Endometrium (tissue), 2 donors: ENCODE measurements around the gene RSRP1.
A peak's percentile ranks its signal among the peaks of the same experiment; 100 is the strongest.
"Not testable (repeated sequence)": the region's sequence is repeated elsewhere in the genome, so short reads cannot be mapped to it uniquely, and the experiment has no call there.

ENCODE experiments used
- FAIRE-seq: peaks from 2 replicates; lab custom pipeline; 2012; peaks lifted over from hg19 to GRCh38; lab: Jason Lieb, UNC
- donor health status: control.
- donor health status: control.

Gene RSRP1

DNA sequence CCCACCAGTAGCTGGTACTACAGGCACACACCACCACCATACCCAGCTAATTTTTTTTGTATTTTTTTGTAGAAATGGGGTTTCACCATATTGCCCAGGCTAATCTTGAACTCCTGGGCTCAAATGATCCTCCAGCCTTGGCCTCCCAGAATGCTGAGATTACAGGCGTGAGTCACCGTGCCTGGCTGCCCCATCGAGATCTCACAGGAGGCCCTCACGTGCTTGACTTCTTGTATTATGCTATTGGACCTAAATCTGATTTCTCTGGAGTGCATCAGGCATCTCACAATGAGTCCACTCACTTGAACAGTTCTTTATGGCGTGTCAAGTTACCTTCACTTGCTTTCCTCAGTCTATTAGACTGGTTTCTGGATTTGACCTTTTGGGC, 9.3 kb upstream of the RSRP1 start:
- FAIRE-seq, result no peak

DNA sequence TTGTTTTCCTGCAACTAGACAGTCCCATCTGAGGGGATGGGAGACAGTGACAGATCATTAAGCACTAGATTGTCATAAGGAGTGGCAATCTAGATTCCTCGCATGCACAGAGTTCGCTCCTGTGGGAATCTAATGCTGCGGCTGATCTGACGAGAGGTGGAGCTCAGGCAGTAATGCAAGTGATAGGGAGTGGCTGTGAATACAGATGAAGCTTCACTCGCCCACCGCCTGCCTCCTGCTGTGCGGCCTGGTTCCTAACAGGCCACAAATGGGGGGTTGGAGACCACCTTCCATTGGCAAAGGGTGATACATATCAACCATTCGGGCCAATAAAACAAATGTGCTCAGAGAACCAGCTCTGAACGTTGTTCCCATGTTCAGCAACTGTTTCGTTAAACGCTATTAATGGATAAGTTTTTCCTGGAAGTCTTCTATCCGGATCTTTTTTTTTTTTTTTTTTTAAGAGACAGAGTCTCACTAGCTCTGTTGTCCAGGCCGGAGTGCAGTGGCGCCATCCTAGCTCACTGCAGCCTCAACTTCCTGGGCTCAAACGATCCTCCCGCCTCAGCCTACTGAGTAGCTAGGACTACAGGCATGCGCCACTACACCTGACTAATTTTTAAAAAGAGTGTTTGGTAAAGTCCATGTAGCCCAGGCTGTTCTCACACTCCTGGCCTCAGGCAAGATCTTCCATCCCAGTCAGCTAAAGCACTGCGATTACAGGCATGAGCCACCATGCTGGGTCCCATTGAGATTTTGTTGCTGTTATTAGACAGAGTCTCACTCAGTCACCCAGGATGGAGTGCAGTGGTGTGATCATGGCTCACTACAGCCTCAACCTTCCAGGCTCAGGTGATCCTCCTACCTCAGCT, 8.7 kb upstream of the RSRP1 start:
- FAIRE-seq, result no peak

GRCh38 chr1:25253911-25254310, 6.7 kb upstream of the RSRP1 start:
- no peak for FAIRE-seq

- no peak for FAIRE-seq
These were observed 838 bp upstream of the RSRP1 start for GRCh38 chr1:25247829-25248754.

DNA sequence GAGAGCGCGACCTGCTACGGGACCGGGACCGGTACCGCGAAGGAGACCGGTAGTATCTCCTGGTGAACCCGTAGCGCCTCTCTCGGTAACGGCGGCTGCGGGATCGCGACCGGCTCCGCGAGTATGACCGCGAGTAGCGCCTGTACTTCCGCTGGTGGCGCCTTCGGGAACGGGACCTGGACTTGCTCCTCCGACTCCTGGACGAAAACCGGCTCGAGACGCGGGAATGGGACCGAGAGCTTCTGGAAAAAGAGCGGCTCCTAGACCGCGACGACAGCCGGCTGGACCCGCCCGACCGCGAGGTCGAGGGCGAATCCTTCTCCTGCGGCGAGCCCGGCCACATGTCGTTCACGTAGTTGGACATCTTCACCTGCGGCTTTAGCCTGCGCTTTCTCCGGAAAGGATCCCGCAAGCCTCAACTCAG, 642 bp downstream of the RSRP1 start:
- FAIRE-seq, result no peak

DNA sequence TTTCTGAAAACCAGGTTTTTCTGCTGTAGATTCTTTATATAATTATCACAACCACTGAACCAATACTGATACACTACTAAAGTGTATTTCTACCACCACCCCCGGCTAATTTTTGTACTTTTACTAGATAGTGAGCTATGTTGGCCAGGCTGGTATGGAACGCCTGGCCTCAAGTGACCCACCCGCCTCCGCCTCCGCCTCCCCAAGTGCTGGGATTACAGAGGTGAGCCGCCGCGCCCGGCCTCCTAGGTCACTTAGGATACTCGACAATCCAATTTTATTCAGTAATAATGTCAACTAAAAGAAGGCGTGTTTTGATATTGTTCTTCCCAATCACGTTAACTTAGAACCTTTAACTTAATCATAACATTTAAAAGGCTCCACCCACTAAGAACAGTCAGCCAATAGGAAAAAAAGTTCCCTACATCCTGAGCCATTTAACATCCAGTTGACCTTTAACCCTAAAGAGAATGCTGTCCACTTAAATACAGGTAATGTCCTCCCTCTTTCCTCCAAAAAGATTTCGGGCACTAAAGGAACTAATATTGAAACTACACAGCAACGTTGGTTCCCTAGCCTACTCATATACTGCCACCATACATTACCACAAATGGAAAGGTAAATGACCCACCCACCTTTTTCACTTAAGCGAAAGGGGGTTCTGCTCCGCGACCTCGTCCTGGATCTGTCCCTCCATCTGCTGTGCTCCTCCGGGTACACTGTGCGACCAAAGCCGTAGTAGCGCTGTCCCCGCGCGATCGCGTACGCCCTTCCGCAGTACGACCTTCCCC, 1.2 kb downstream of the RSRP1 start:
- no peak for FAIRE-seq

DNA sequence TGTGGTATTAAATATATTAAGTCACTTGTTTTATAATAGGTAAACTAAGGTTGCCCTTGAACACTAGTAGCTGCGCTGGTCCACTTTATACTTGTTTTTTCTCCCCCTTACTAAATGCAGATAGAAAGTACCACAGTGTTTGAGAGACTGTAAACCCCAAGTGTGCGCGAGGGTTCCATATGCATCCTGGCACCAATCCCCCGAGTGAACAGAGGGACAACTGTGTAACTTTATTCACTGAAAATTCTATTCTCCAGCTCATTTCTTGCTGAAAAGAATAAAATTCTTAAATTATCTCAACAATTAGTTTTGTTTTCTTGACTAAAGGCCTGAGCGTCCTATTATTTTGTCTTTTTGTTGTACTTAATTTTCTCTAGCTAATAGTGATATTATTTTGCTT, 1.9 kb downstream of the RSRP1 start:
- FAIRE-seq, result no peak

GRCh38 chr1:25243907-25244306, 3.3 kb downstream of the RSRP1 start:
- no peak for FAIRE-seq

GRCh38 chr1:25239681-25240541, 7.3 kb downstream of the RSRP1 start:
- FAIRE-seq, result no peak

GRCh38 chr1:25238046-25238445, 9.2 kb downstream of the RSRP1 start:
- no peak for FAIRE-seq

- FAIRE-seq, result not testable (repeated sequence)
These were observed 11.0 kb downstream of the RSRP1 start for GRCh38 chr1:25236261-25236660.

DNA sequence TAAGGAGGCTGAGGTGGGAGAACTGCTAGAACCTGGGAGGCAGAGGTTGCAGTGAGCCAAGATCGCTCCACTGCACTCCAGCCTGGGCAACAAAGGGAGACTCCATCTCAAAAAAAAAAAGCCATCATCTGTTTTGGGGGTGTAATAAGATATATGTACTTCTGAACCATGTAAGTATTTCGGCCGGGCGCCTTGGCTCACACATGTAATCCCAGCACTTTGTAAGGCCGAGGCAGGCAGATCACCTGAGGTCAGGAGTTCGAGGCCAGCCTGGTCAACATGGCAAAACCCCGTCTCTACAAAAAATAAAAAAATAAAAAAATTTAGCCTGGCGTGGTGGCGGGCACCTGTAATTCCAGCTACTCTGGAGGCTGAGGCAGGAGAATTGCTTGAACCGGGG, 11.8 kb downstream of the RSRP1 start:
- FAIRE-seq, result not testable (repeated sequence)

DNA sequence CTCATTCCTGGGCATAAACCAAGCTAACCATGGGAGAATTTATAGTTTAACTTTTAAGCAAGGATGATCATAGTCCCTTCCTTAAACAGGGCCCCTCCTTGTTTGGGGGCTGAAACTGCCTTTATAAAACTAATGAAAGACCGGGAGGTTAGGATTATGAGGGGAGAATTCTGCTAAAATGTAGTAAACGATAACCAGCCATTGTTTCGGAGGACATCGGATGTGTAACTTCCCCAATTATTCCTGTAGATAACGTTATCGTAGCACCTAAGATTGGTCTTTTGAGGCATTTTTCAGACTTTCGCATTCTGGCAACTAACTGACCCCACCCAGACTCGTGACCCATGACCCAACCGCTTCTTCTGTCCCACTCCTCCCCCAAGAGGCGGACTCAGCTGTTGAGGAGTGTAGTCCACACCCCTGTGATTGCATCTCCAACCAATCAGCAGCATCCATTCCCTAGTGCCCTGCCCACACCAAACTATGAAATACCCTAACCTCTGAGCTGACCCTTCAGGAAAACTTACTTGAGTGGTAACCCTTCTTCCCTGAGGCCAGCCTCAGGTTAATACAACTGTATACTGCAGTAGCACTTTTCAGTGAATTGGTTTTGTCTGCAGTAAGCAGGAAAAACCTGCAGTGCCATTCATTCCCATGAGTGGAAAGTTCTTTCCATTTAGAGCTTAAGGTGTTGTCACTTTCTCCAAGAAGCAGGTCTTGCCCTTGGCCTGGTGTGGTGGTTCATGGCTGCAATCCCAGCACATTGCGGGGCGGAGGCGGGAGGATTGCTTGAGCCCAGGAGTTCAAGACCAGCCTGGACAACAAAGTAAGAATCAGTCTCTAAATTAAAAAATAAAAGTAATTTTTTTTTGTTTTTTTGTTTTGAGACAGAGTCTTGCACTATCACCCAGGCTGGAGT, 14.1 kb downstream of the RSRP1 start:
- no peak for FAIRE-seq

DNA sequence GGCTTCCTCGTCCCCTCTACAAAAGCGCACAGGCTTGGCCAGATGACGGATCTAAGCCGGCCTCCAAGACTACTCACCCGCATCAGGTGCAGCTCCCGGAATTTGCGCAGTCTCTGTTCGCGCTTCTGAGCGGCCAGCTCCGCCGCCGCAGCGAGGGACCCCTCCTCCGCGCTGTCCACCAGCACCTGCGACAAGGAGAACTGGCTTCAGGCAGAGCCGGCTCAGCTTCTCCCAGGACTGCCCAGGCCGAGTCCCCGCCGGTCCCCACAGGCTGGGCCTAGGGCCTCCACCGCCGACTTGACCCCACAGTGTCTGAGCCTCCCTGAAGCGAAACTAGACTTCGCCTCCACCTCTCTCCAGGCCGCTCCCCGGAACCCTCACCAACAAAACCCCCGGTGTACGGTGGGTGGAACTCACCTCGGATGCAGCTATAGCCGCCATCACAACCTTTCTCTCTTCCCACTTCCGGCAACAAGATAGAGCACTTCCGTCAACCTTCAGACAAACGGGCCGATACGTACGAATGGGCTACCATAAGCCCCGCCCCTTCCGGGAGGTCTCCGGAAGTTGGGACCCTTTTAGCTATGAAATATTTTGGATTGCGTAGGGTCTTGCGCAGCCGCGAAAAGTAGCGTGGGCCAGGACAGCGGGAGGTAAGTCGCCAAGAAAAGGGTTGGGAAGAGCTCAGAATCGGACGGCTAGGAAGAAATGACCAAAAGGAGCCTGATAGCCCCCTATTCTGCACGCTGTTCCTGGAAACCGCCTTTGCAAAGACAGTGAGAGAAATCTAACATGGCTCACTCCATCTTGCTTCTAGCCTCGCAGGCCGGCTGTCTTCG, 15.0 kb downstream of the RSRP1 start, which contains the start of gene SYF2:
Gene SYF2, minus strand, starts transcription at position 476 of the 839 bp plus-strand sequence. Its CDS starts 35 bp downstream, at position 441.
- FAIRE-seq, result peak; percentile 88

- FAIRE-seq, result no peak
These were observed 23.8 kb downstream of the RSRP1 start for GRCh38 chr1:25223471-25223870.

DNA sequence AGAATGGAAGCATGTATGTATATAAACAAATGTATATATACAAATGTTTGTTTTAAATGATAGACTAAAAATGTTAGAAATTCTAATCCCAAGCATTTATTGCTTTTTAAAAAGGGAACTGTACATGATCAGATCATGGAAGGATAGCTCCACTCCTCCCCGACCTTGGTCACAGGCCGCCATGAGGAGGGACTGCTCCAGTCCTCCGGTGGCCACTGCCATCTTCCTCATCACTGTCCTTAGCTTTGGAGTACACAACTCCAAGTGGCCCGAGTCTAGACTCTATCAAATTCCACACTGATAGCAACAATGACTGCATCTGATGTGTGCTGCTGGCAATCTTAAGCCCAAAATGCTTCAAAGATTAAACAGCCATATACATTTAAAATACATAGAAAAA, 24.6 kb downstream of the RSRP1 start:
- no peak for FAIRE-seq

DNA sequence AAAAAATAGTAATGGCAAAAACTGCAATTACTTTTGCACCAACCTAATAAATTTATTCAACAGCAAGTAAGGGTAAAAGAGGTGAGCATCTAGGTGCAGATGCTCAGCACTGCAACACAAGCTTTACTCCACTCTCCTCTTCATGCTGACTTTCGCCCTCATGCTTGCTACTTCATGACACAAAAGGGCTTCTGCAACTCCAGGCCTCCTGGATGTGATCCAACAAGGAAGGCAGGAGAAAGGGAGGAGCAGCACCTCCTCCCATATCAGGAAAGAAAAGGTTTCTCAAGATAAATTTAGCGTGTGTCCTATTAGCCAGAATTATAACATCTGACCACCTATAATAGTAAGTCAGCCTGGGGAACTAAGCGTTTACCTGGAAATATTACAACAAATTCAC, 26.6 kb downstream of the RSRP1 start:
- FAIRE-seq, result no peak

- FAIRE-seq, result no peak
These were observed 27.5 kb downstream of the RSRP1 start for GRCh38 chr1:25219661-25220251.
